ENCODE measurements around the gene MEF2B.
A peak's percentile ranks its signal among the peaks of the same experiment; 100 is the strongest.
"Not testable (repeated sequence)": the region's sequence is repeated elsewhere in the genome, so short reads cannot be mapped to it uniquely, and the experiment has no call there.

The MEF2B gene

GRCh38 chr19:19155495-19156219 lies 14.4 kb downstream of the MEF2B start:
- no peak for DNase-seq (ENCODE audit: low read depth)

- DNase-seq (ENCODE audit: low read depth): no peak
These were observed 15.1 kb downstream of the MEF2B start for GRCh38 chr19:19154768-19155494.

GRCh38 chr19:19152668-19153384 lies 17.2 kb downstream of the MEF2B start:
- no peak for DNase-seq (ENCODE audit: low read depth)

- DNase-seq (ENCODE audit: low read depth): no peak
These were observed 18.6 kb downstream of the MEF2B start for GRCh38 chr19:19151418-19151817.

GRCh38 chr19:19149435-19149834 lies 20.6 kb downstream of the MEF2B start:
- DNase-seq (ENCODE audit: low read depth): no peak

- DNase-seq (ENCODE audit: low read depth): not testable (repeated sequence)
These were observed 21.6 kb downstream of the MEF2B start for GRCh38 chr19:19148504-19148903.

- no peak for DNase-seq (ENCODE audit: low read depth)
These were observed 22.7 kb downstream of the MEF2B start for GRCh38 chr19:19147344-19147743.

GRCh38 chr19:19146865-19147264 lies 23.2 kb downstream of the MEF2B start:
- no peak for DNase-seq (ENCODE audit: low read depth)

GRCh38 chr19:19145684-19146608 lies 24.1 kb downstream of the MEF2B start:
- peak; percentile 41 for DNase-seq (ENCODE audit: low read depth)

GRCh38 chr19:19145281-19145680 lies 24.8 kb downstream of the MEF2B start:
- DNase-seq (ENCODE audit: low read depth): no peak

GRCh38 chr19:19142347-19142746 lies 27.7 kb downstream of the MEF2B start:
- no peak for DNase-seq (ENCODE audit: low read depth)

GRCh38 chr19:19140476-19140875 lies 29.6 kb downstream of the MEF2B start:
- DNase-seq (ENCODE audit: low read depth): no peak

- DNase-seq (ENCODE audit: low read depth): no peak
These were observed 30.2 kb downstream of the MEF2B start for GRCh38 chr19:19139876-19140229.

GRCh38 chr19:19138109-19138981 lies 31.7 kb downstream of the MEF2B start, which contains the start of gene TMEM161A:
TSS of gene TMEM161A (minus strand) at chr19:19138478. CDS start at chr19:19138428, 50 bp downstream.
- DNase-seq (ENCODE audit: low read depth): peak; percentile 100

GRCh38 chr19:19137556-19138108 lies 32.4 kb downstream of the MEF2B start:
- no peak for DNase-seq (ENCODE audit: low read depth)

GRCh38 chr19:19135713-19136112 lies 34.4 kb downstream of the MEF2B start:
- not testable (repeated sequence) for DNase-seq (ENCODE audit: low read depth)

GRCh38 chr19:19134687-19135158 lies 35.3 kb downstream of the MEF2B start:
- no peak for DNase-seq (ENCODE audit: low read depth)

- no peak for DNase-seq (ENCODE audit: low read depth)
These were observed 36.1 kb downstream of the MEF2B start for GRCh38 chr19:19133985-19134384.

- no peak for DNase-seq (ENCODE audit: low read depth)
These were observed 37.2 kb downstream of the MEF2B start for GRCh38 chr19:19132912-19133311.

GRCh38 chr19:19131989-19132388 lies 38.1 kb downstream of the MEF2B start:
- DNase-seq (ENCODE audit: low read depth): no peak

Measured in fibroblast of gingiva (primary cell).